ENCODE results near the gene EFNA3.

Gene EFNA3

DNA sequence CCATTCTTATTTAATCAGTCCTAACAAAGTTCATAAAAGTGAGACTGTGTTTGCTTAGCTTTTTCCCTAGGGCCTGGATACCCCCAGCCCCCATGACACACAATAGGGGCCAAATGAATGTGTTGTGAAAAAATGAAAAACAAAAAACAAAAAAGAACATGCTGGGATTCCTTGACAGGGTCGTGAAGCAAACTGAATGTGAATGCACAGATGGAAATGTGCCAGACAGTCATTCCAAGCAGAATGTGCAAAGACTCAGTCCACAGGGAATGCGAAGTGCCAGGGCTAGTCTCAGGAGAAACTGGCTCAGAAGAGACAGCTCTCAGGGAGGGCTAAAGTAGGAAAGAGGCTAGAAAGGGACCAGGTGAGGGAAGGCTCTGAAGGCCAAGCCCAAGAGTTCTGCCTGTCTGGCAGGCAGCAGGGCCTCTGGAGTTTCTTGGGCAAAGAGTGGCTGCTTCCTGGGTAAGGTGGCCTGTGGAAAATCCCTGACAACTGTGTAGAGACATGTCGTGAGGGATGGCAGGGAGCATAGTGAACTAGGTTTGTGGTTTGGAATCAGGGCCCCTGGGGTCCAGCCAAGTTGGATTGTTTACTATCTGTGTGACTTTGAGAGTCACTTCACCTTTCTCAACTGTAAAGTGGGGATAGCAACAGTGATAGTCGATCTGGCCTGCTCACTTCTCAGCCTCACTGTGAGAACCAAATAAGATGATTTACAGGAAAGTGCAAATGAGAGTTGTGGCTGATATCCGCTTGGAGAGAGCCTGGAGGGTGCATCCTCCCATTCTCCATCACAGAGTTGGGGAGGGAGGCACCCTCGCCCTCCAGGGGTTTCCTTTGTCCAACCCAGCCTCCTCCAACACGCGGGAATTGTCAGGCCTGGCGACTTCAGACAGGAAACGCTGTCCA lies 28.7 kb upstream of the EFNA3 start:
- no peak for DNase-seq

DNA sequence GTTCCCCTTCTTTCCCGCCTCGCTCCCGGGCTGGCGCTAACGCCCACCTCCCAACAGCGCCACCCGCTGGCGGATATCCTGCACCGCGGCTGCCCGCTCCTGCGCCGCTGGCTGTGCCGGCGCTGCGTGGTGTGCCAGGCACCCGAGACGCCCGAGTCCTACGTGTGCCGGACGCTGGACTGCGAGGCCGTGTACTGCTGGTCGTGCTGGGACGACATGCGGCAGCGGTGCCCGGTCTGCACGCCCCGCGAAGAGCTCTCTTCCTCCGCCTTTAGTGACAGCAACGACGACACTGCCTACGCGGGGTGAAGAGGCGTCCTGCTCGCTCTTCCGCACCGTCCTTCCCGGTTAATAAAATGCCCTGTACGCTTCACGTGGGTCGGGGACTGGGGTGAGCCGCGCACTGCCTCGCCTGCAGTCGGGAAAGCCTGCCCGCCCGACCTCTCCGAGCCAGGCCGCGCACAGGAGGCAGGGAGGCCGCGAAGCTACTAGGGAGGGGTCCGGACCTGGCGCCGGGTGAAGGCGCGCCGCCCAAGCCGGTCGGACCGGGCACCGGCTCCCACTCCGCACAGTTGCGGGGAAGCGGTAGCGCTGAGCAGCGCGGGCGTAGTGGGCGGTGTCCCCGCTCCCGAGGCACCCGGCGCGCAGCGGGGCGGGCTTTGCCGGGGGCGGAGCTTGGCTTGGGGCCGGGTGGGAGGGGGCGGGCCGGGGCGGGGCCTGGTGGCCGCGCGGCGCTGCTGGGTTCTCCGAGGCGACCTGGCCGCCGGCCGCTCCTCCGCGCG lies 27.9 kb upstream of the EFNA3 start, which contains the start of gene ADAM15:
Gene ADAM15, plus strand, starts transcription at position 757 of the 782 bp plus-strand sequence. CDS start 71 bp downstream, outside the sequence.
- peak; percentile 46 for DNase-seq

DNA sequence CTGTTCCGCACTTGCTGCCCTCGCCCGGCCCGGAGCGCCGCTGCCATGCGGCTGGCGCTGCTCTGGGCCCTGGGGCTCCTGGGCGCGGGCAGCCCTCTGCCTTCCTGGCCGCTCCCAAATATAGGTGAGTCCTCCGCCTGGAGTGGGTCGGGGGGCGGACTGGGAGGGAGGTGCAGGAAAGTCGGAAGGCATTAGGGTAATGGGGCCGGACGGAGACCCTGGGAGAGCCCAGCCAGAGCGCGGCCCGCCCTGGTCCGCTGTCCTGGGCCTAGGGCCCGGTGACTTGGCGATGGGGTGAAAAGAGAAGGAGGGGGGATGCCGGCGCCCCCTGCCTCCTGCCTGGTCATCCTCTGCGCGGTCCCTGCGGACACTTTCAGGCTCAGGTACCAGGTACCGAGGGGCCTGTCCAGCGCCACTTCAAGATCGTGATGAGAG lies 27.3 kb upstream of the EFNA3 start:
- DNase-seq, result no peak

DNA sequence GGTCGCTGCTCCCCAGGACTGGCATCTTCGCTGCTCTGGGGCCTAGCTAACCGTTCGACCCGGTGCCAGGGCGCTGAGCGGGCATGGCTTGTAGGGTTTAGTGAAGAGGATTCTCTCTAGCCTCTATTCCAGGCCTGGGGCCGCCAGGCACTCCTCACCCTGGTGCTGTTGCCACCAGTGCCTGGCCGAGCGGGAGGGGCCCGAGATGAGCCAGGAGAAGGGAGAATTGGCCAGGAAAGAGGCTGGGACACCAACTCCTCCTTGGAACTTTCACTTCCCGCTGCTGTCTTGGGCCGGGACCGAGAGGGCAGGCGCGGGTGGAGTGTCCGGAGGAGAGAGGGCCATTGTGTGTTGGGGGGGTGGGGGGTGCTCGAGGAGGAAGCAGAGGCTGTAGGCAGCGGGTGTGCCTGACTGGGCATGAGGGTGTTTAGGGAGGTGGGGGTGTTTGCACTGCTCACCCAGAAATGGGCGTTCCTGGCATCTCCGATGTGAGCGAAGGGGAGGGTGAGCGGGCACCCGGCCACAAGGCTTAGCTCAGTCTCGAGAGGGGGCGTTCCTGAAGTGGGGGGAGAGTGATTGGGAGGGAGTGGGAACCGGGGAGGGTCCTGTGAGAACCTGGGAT lies 26.7 kb upstream of the EFNA3 start:
- no peak for DNase-seq

DNA sequence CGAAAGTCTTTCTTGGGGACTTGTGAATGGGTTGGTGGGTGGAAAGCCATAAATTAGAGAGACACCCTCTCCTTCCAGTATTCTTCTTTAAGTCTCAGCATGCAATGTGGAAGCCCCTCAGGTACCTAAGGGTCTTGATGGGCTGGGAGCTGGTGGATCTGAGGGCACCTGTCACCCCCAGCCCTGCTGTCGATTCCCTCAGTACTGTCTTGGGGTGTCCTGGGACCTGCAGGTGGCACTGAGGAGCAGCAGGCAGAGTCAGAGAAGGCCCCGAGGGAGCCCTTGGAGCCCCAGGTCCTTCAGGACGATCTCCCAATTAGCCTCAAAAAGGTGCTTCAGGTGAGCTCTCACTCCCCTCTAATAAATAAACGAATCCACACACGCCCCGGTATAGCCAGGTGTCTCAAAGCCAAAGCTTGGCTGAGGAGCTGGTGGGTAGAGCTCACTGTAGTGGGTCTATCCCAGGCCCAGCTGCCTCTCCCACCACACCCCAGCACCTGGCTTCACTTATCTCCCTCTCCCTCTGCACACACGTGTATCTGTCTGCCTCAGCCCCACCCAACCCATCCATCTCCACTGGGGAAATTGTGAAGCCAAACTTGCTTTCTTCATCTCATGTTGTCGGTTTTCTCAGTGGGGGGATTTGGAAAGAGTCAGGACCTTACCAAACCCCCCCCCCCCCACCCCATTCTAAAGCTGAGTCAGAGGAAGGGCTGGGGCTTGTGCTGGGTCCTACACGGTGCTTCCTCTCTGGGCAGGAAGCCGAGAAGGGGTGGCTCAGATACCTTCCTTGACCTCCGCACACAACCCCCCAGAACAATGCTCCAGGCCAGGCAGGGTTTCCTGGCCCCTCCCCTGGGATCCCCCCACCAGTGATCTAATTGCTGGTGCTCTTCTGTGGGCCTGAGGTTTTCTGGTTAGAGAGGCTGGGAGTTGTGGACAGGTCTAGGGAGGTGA lies 25.9 kb upstream of the EFNA3 start:
- no peak for DNase-seq

DNA sequence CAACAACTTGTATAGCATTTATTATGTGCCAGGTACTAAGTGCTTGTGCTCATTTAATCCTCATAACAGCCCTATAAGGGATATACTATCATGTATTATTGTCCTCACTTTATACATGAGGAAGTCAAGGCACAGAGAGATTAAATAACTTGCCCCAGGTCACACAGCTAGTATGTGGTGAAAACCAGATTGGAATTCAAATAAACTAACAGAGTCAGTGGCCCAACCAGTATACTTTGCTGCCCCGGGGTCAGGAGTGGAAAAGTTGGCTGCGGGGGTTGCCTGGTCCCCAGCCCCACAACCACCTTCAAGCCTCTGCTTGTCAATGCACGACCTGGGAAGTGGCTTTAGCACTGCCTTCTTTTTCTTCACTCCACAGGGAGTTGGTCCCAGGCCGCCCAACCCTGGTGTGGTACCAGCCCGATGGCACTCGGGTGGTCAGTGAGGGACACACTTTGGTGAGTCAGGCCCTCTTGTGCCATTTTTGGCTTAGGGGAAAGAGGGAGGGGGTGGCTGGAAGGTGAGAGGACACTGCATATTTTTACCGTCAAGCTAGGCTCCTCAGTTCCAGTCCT lies 25.0 kb upstream of the EFNA3 start:
- no peak for DNase-seq

DNA sequence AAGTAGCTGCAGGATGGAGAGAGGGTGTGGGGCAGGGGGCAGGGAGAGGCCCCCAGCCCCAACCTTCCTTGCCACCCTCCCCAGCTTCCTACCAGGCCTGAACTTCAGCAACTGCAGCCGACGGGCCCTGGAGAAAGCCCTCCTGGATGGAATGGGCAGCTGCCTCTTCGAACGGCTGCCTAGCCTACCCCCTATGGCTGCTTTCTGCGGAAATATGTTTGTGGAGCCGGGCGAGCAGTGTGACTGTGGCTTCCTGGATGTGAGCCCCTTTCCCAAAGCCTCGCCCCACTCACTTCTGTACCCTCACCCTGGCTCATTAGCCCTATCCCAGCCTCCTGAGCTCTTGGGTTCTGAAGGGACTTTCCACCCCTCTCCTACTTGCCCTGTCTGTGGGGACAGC lies 21.5 kb upstream of the EFNA3 start:
- DNase-seq, result no peak

DNA sequence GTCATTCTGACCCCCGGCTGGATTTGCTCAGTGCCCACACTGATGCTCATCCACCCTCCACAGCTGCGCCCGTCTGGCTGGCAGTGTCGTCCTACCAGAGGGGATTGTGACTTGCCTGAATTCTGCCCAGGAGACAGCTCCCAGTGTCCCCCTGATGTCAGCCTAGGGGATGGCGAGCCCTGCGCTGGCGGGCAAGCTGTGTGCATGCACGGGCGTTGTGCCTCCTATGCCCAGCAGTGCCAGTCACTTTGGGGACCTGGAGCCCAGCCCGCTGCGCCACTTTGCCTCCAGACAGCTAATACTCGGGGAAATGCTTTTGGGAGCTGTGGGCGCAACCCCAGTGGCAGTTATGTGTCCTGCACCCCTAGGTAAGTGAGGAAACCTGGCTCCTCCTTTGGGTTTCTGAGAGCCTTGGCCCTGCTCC lies 20.8 kb upstream of the EFNA3 start:
- DNase-seq, result no peak

DNA sequence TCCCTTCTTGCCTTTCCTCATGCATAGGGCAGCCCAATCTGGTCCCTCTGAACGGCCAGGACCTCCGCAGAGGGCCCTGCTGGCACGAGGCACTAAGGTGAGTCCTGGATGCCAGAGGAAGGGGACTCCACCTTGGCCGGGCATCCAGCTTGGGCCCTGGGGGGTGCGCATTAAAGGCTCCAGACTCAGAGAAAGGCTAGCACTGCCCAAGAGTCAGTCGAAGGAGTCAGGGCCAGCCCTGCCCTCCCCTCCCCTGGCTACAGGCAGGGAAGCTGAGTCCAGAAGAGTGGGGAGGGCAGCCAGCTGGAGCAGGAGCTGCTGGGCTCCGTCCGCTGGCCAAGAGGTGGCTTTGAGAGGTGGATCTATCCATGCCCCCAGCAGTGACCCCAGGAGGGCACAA lies 17.9 kb upstream of the EFNA3 start:
- DNase-seq, result no peak

DNA sequence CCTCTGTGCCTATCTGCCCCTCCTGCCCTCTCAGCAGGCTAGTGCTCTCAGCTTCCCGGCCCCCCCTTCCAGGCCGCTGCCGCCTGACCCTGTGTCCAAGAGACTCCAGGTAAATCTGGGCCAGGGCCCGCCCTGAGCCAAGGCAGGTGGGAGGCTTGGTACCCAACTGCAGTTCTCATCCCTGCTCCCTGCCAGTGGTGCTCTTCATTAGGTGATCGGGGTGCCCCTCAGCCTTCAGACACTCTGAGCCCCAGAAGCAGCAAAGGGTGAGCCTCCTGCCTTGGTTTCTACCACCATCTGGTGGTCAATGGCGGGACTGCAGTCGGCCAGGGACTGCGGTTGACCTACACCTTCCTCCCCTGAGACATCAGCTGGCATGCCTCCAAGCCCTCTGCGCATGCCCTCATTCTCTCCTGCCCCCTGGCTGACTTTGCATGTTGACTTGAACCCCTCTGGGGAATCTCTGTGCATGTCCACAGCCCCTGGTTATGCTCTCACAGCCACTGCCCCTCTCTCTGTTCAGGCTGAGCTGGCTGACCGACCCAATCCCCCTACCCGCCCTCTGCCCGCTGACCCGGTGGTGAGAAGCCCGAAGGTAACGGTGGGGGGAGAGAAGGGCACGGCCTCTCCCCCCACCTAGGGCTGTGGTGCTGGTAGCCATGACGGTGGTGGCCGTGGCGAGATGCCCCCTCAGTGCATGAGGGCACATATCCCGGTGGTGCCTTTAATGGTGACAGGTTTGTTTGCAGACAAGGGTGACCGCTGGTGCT lies 17.1 kb upstream of the EFNA3 start:
- DNase-seq, result peak; percentile 84

DNA sequence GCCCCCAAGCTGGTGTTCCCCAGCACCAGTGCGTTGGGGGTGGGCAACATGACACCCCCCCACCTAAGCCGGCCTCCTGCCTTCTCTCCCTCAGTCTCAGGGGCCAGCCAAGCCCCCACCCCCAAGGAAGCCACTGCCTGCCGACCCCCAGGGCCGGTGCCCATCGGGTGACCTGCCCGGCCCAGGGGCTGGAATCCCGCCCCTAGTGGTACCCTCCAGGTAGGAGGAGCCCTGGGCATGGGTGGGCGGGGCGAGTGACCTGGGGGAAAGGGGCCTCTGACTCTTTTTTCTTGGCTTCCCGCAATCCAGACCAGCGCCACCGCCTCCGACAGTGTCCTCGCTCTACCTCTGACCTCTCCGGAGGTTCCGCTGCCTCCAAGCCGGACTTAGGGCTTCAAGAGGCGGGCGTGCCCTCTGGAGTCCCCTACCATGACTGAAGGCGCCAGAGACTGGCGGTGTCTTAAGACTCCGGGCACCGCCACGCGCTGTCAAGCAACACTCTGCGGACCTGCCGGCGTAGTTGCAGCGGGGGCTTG lies 16.4 kb upstream of the EFNA3 start:
- no peak for DNase-seq

DNA sequence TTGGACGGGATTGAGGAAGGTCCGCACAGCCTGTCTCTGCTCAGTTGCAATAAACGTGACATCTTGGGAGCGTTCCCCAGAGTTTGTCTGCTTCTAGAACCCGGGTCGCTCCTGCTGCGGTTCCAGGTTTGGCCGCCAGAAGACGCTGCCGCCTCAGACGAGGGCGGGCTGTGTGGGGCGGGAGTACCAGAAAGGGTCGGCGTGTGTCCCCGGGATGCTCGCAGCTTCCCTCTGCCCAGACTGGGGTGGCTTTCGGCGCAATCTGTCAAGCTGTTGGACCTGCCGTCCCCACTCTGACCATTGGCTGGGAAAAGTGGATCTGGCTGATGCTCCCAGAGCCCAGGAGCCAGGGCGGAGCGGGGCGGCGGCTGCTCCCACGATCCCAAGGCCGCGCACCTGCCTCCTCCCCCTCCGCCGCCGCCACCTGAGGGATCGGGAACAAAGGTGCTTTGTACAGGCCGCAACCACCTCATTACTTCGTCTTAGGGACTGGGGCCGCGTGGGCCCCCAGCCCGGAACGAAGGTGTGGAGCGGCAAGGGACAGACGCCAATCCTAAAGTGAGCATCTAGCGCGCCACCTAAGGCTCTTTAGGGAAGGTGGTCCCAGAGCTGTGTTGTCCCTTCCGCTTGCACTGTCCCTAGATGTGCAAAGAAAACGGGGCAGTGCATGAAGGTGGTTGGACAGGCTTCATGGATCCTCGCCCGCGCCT lies 15.8 kb upstream of the EFNA3 start:
- DNase-seq, result no peak

DNA sequence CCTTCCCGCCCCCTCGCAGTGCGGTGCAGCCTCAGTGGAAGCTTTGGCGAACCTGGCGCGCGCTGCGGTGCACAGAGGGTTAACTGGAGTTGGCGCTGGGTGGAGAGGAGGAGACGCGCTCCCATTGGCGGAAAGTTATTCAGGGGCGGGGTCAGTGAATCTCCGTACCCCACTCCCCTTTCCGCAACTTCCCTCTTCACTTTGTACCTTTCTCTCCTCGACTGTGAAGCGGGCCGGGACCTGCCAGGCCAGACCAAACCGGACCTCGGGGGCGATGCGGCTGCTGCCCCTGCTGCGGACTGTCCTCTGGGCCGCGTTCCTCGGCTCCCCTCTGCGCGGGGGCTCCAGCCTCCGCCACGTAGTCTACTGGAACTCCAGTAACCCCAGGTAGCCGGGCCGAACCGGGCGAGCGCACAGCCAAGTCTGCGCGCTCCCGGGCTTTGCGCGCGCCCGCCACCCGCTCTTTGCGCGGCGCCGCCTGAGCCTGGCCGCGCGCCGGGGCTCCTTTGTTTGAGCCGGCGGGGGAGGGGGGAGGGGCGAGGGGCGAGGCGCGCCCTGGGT lies 15.0 kb upstream of the EFNA3 start, which contains the start of gene EFNA4:
Gene EFNA4, plus strand, starts transcription at position 191 of the 561 bp plus-strand sequence. Its CDS starts 84 bp downstream, at position 275.
- peak; percentile 74 for DNase-seq

DNA sequence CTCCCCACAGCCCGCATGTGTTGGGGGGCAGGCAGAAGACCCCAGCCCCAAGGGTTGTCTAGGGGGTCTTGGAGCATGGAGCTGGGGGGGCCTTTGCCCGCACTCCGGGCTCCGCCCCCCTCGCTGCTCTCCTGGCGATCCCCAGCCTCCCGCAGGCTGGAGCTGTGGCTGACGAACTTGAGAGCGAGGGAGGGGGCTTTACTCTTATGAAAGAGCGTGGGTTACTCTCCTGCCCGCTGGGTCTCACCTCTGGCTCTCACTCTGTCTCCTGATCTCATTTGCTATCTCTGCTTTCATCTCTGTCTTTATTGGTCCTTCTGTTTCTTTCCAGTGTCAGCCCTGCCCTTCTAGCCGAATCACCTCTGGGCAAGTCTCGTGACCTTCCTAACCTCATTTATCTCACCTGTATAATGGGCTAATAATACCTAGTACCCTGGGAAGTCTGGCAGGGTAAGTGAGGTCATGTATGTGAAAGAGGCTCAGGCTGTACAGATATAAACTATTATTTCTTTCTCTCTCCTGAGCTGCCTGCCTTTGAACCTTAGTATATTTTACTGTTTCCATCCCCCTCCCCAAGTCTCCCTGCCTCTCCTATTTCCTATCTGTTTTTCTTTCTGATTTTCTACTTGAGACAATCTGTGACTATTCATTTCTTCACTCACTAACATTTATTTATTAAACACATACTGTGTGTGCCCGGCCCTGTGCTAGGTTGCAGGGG lies 14.4 kb upstream of the EFNA3 start:
- no peak for DNase-seq

DNA sequence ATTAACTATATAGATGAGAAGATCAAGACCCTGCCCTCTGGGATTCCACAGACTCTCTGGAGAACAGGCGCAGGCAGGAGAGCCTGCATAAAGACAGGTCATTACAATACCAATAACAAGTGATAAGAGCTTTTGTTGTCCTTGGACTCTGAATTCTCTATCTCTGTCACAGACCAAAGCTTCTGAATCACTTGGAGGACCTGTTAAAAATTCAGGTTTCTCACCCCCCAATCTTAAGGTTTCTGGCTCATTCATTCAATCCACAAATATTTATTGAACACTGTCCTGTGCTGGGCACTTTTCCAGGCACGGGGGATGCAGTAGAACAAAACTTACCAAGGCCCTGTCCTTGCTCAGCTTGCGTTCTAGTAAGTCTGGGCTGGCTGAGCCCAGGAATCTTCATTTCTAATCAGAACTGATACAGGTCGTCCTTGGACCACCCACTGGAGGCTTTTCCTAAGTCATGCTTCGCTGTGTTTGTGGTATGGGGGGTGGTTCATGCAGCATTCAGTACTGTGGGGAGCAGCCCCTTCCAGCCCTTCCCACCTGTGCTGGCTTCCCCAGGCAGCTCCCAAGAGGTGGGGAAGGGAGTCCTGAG lies 13.7 kb upstream of the EFNA3 start:
- DNase-seq, result no peak

DNA sequence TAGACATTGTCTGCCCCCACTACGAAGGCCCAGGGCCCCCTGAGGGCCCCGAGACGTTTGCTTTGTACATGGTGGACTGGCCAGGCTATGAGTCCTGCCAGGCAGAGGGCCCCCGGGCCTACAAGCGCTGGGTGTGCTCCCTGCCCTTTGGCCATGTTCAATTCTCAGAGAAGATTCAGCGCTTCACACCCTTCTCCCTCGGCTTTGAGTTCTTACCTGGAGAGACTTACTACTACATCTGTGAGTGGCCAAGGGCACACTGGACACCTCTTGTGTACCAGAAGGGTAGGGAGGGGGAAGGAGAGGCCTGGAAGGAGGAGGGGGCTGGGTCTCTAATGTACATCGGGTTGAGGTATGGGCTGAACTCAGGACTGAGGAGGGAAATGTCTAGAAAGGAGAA lies 11.9 kb upstream of the EFNA3 start:
- DNase-seq, result no peak

DNA sequence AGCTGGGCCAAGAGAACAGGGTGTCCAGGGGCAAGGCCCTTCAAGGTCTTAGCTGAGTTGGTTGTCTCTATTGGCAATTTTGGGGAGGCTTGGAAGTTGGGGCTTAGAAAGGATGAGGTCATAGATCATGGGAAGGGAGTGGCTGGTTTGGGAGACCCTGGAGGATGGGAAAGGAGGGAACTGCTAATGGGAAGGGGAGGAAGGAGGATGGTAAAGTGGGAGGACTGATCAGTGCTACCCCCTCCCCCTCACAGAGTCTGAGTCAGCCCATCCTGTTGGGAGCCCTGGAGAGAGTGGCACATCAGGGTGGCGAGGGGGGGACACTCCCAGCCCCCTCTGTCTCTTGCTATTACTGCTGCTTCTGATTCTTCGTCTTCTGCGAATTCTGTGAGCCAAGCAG lies 10.0 kb upstream of the EFNA3 start:
- DNase-seq, result no peak

DNA sequence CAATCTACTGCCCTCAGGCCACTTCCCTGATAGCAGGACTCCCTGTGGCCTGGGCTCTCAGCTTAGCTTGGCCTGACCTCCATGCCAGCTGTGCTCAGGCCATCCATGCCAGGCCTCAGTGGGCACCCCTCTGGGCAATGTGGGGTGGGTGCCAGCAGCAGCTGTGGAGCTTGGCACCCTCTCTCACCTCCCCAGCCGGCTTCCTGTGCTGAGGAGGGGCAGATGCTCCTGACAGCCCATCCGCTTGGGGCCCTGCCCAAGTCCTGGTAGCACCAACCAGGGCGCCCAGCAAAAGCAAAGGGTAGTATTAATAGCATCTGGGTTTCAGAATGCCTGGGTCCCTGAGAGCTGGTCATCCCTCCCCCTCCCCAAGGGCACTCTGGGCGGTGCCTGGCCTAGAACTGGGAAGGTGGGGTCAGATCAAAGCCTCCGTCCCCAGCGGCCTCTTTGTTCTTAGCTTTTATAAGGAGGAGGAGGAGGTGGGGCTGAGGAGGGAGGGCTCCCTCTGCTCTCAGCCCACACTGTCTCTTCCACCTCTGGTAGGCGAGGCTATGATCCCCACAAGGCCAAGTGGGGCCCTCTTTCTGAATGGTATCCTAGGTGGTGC lies 9.0 kb upstream of the EFNA3 start:
- DNase-seq, result no peak

Measured in kidney glomerular epithelial cell (primary cell).